ENCODE measurements around the gene SF1. TPM values are rescaled to one million over a fixed set of nuclear protein-coding genes. Genes with fewer than 3 reads are reported as not detected.

Gene SF1
- total RNA-seq, 1 donor from 2014 or later = 366 TPM

- ATAC-seq (no peak), DNase-seq (ENCODE audit: low spot score) (no peak)
- intact Hi-C loops (cut with DNase I) = no loop called here
Observed at GRCh38 chr11:64739871-64740270, 38.5 kb downstream of the SF1 start.

GRCh38 chr11:64736654-64737053, 41.7 kb downstream of the SF1 start:
- DNase-seq (ENCODE audit: low spot score) = no peak
- no peak for ATAC-seq
- intact Hi-C loops (cut with DNase I) = no loop called here

GRCh38 chr11:64735725-64736259, 42.5 kb downstream of the SF1 start:
- ATAC-seq = no peak
- DNase-seq (ENCODE audit: low spot score) = no peak
- intact Hi-C loops (cut with DNase I) = no loop called here

- intact Hi-C loops (cut with DNase I) = no loop called here
- no peak for ATAC-seq
- DNase-seq (ENCODE audit: low spot score) = no peak
Observed at GRCh38 chr11:64734811-64735724, 43.3 kb downstream of the SF1 start.

GRCh38 chr11:64731601-64732000, 46.7 kb downstream of the SF1 start:
- intact Hi-C loops (cut with DNase I) = no loop called here
- ATAC-seq (no peak), DNase-seq (ENCODE audit: low spot score) (no peak)

GRCh38 chr11:64729851-64730382, 48.4 kb downstream of the SF1 start:
- no peak for DNase-seq (ENCODE audit: low spot score)
- intact Hi-C loops (cut with DNase I) = loop anchor here (10.0 kb wide), 1 partner anchor 165 kb away; no protein-coding TSS in a partner anchor
- no peak for ATAC-seq

GRCh38 chr11:64728757-64729365, 49.5 kb downstream of the SF1 start:
- ATAC-seq = no peak
- intact Hi-C loops (cut with DNase I) = loop anchor here (10.0 kb wide), 1 partner anchor 164 kb away; no protein-coding TSS in a partner anchor
- DNase-seq (ENCODE audit: low spot score) = no peak

GRCh38 chr11:64726867-64727530, 51.3 kb downstream of the SF1 start:
- DNase-seq (ENCODE audit: low spot score) = no peak
- intact Hi-C loops (cut with DNase I) = loop anchor here (10.0 kb wide), 1 partner anchor 162 kb away; no protein-coding TSS in a partner anchor
- ATAC-seq = no peak

GRCh38 chr11:64726211-64726641, 52.1 kb downstream of the SF1 start:
- DNase-seq (ENCODE audit: low spot score) = no peak
- intact Hi-C loops (cut with DNase I) = loop anchor here (10.0 kb wide), 1 partner anchor 161 kb away; no protein-coding TSS in a partner anchor
- no peak for ATAC-seq

GRCh38 chr11:64724863-64725532, 53.3 kb downstream of the SF1 start:
- ATAC-seq (no peak), DNase-seq (ENCODE audit: low spot score) (no peak)
- intact Hi-C loops (cut with DNase I) = loop anchor here (10.0 kb wide), 1 partner anchor 160 kb away; no protein-coding TSS in a partner anchor

- no peak for ATAC-seq
- intact Hi-C loops (cut with DNase I) = loop anchor here (10.0 kb wide), 1 partner anchor 159 kb away; no protein-coding TSS in a partner anchor
- DNase-seq (ENCODE audit: low spot score) = peak; percentile 52
Observed at GRCh38 chr11:64723907-64724862, 54.2 kb downstream of the SF1 start.

- intact Hi-C loops (cut with DNase I) = loop anchor here (10.0 kb wide), 1 partner anchor 159 kb away; no protein-coding TSS in a partner anchor
- ATAC-seq (peak; percentile 97), DNase-seq (ENCODE audit: low spot score) (peak; percentile 88)
Observed at GRCh38 chr11:64723117-64723906, 55.0 kb downstream of the SF1 start, which contains the start of gene NRXN2. Gene NRXN2 (minus strand): TSS chr11:64723197. CDS start chr11:64713699, 9,498 bp downstream.

- intact Hi-C loops (cut with DNase I) = loop anchor here (10.0 kb wide), 1 partner anchor 158 kb away; no protein-coding TSS in a partner anchor
- ATAC-seq = no peak
- no peak for DNase-seq (ENCODE audit: low spot score)
Observed at GRCh38 chr11:64722141-64723065, 55.9 kb downstream of the SF1 start.

- intact Hi-C loops (cut with DNase I) = loop anchor here (10.0 kb wide), 1 partner anchor 157 kb away; no protein-coding TSS in a partner anchor
Observed at GRCh38 chr11:64721359-64721699, 57.0 kb downstream of the SF1 start.

GRCh38 chr11:64720640-64721358, 57.5 kb downstream of the SF1 start:
- intact Hi-C loops (cut with DNase I) = loop anchor here (10.0 kb wide), 1 partner anchor 156 kb away; no protein-coding TSS in a partner anchor
- DNase-seq (ENCODE audit: low spot score) = no peak
- ATAC-seq = no peak

More at GRCh38 chr11:64721359-64721699, 57.0 kb downstream of the SF1 start:
- ATAC-seq = no peak
- no peak for DNase-seq (ENCODE audit: low spot score)

Data from sciatic nerve (tissue), 2 donors.